AG09309 (cell line): ENCODE data around the gene GALNT8.

Experiments
- DNase-seq: peaks from one replicate; pipeline ENCODE4 v3.0.0-alpha.2; 2010; ENCODE audit warnings: low read depth
- H3K4me3 ChIP-seq: 2 replicates; pipeline ENCODE4 v1.5.1; 2011; ENCODE audit warnings: mild to moderate bottlenecking, low read depth, low read length, moderate library complexity; ENCODE audit not compliant: control insufficient read depth
- TF ChIP-seq, protein P1 (sequence below): IDR thresholded peaks from 2 replicates; pipeline ENCODE4 v1.5.1; 2011; ENCODE audit warnings: mild to moderate bottlenecking, low read depth, low read length, inconsistent platforms; ENCODE audit not compliant: insufficient read depth, control insufficient read depth; ENCODE audit errors: missing control alignments

The GALNT8 gene

DNA sequence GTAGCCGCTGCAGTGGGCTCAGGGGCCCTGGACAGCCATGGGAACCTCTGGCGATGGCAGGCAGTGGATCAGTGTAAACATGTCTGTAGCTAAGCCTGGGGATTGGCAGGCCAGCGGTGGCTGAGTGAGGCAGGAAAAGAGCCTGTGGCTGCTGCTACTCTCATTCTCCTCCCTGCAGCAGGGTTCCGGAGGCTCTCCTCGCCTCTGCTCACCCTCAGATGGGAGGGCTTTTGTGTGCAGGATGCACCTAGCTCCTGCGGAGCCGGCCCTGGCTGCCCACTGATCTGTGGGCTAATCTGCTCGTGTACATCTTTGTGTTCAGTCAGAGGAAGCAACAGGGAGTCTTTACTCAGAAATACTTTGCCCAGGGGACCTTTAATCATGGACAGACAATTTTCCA lies 59.5 kb downstream of the GALNT8 start:
- H3K4me3 ChIP-seq, result no peak overlapping the region
- no peak for DNase-seq
- TF ChIP-seq, protein P1, sequence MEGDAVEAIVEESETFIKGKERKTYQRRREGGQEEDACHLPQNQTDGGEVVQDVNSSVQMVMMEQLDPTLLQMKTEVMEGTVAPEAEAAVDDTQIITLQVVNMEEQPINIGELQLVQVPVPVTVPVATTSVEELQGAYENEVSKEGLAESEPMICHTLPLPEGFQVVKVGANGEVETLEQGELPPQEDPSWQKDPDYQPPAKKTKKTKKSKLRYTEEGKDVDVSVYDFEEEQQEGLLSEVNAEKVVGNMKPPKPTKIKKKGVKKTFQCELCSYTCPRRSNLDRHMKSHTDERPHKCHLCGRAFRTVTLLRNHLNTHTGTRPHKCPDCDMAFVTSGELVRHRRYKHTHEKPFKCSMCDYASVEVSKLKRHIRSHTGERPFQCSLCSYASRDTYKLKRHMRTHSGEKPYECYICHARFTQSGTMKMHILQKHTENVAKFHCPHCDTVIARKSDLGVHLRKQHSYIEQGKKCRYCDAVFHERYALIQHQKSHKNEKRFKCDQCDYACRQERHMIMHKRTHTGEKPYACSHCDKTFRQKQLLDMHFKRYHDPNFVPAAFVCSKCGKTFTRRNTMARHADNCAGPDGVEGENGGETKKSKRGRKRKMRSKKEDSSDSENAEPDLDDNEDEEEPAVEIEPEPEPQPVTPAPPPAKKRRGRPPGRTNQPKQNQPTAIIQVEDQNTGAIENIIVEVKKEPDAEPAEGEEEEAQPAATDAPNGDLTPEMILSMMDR, result no peak

DNA sequence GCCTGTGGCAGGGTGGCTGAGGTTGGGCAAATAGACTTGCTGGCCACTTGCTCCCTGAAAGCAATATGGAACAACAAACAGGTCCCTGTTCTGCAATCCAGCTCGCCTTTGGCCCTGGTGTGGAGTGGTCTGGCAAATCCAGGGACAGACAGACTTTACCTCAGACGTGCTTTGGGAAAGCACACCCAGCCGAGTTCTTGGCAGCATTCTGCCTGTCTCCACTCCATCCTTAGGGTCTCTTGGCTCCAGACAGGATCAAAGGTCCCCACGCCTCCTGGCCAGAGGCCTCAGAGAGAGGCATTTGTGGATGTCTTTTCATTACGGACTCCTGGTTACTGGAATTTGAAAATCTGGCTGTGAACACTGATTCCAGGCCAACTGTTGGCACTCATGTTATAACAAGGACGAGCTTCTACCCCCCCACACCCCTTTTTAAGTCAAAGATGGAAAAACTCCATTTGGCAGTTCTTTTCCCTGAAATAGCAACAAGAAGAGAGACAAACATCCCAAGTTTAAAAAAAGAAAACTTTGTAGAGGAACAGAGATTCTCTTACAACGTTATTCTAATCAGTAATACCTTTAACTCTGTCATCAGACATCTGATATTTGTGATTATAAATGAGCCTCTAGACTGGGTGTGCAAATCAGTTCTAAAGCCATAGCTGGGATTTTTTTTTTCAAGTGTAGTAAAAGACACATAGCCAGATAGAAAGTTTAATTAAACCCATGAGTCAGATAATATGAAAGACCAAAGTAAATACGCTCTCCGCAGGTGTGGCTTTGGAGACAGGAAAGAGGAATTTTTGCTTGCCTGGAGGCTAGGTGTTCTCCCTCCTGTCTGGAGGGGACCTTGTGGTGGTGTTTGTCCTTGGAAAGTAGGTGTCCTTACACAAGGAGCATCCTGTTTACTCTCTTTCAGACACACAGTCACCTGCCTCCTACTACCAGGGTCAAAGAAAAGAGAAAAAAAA lies 60.7 kb downstream of the GALNT8 start:
- H3K4me3 ChIP-seq, result no peak overlapping the region
- DNase-seq, result no peak
- TF ChIP-seq, protein P1, result no peak

DNA sequence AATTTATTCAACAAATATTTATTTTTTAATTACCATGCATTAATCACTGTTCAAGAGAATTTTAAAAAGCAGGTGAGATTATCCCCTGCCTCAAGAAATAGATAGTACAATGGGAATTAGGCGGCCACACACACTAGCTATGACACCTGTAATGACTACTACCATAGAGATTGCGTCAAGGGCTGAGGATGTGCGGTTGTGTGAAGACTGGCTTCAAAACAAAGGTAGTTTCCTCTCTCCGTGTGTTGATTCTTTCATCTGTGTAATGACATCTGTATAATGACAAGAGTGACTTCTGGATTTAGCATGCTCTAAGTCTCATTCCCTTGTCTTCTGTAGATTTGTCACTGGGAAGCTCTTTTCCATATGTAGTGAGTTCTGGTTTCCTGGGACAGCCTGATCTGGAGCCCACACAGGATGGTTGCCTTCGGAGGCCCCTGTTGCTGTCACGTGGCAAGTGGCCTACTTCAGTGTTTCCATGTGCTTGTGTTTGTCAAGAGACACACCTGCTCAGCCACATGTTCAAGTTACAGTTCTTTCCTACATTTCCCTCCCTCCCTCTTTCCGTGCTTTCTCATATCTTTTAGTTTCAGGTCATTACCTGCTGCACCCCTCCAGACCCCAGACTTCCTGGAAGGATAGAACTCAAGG lies 64.3 kb downstream of the GALNT8 start:
- TF ChIP-seq, protein P1, result no peak
- no peak for DNase-seq
- no peak overlapping the region for H3K4me3 ChIP-seq

DNA sequence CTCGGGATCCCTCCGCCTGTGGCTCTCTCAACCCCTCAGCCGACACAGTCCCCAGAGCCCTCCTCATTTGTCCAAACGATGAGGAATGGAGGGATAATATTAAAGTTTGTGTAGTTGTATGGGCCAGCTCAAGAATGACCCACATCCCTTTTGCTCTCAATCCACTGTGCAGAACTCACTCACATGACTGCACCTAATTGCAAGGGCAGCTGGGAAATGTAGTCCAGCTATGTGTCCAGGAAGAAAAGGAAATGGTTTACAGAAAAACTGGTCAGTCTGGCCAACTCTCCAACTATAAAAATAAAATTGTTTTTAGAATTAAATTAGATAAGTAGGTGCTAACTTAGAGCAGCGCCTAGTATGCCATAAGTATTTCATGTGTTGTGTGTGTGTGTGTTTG lies 66.6 kb downstream of the GALNT8 start:
- no peak overlapping the region for H3K4me3 ChIP-seq
- TF ChIP-seq, protein P1, result no peak
- no peak for DNase-seq

DNA sequence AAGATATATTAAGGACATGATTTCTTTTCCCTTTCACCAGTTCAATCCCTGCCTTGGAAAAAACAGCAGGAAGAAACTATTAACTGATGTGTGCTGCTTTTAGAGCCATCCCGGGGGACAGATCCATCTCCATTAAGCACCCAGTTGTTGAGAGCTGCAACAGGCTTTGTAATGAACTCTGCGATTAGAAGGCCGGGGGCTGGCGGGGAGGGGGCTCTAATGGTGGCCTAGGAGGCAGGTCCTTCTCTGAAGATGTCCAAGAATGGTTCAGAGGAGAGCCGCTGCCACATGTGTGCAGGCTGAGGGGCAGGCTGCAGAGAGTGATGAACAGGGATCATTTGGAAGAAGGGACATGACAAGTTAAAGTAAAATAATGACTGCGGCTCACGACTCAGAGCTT lies 67.8 kb downstream of the GALNT8 start:
- TF ChIP-seq, protein P1, result no peak
- H3K4me3 ChIP-seq, result no peak overlapping the region
- no peak for DNase-seq

DNA sequence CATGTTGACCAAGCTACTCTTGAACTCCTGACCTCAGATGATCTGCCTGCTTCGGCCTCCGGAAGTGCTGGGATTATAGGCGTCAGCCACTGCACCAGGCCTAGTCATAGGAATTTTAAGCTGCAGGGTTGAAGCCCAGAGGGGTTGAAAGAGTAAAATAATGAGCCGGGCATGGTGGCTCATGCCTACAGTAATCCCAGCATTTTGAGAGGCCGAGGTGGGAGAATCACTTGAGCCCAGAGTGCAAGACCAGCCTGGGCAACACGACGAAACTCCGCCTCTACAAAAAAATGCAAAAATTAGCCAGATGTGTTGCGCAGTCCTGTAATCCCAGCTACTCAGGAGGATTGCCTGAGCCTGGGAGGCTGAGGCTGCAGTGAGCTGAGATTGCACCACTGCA lies 69.6 kb downstream of the GALNT8 start:
- TF ChIP-seq, protein P1, result no peak
- no peak overlapping the region for H3K4me3 ChIP-seq
- no peak for DNase-seq
